Astrocyte (in vitro differentiated cells and primary cell): ENCODE data around the gene COL19A1. TPM values are rescaled to one million over a fixed set of nuclear protein-coding genes. Genes with fewer than 3 reads are reported as not detected.

ENCODE experiments used
- DNase-seq: peaks from one replicate; pipeline ENCODE4 v3.0.0-alpha.2; 2010; ENCODE audit warnings: low read depth
- FAIRE-seq: peaks from 2 replicates; lab custom pipeline; 2011; peaks lifted over from hg19 to GRCh38; lab: Jason Lieb, UNC
- H2AFZ ChIP-seq: 2 replicates; pipeline ENCODE4 v1.6.0; 2012; ENCODE audit warnings: low read depth, low read length, inconsistent platforms
- H3K27ac ChIP-seq: 2 replicates; pipeline ENCODE4 v1.5.1; 2011; ENCODE audit warnings: low read depth, low read length, inconsistent platforms
- H3K27me3 ChIP-seq: 2 replicates; pipeline ENCODE4 v1.6.0; 2011; ENCODE audit warnings: low read length, inconsistent platforms; ENCODE audit not compliant: insufficient read depth
- H3K36me3 ChIP-seq: 2 replicates; pipeline ENCODE4 v1.5.1; 2011; ENCODE audit warnings: low read length, inconsistent platforms; ENCODE audit not compliant: insufficient read depth
- H3K4me1 ChIP-seq: 2 replicates; pipeline ENCODE4 v1.5.1; 2011; ENCODE audit warnings: low read length, inconsistent platforms; ENCODE audit not compliant: insufficient read depth
- H3K4me2 ChIP-seq: 2 replicates; pipeline ENCODE4 v1.6.0; 2012; ENCODE audit warnings: low read length, inconsistent platforms
- H3K4me3 ChIP-seq: 2 replicates; pipeline ENCODE4 v1.5.1; 2011; ENCODE audit warnings: low read depth, mild to moderate bottlenecking, low read length, inconsistent platforms; ENCODE audit not compliant: insufficient read depth
- H3K79me2 ChIP-seq: 2 replicates; pipeline ENCODE4 v1.6.0; 2012; ENCODE audit warnings: mild to moderate bottlenecking, low read length, inconsistent platforms; ENCODE audit not compliant: insufficient read depth
- H3K9ac ChIP-seq: 2 replicates; pipeline ENCODE4 v1.6.0; 2012; ENCODE audit warnings: mild to moderate bottlenecking, low read length, inconsistent platforms
- H3K9me3 ChIP-seq: 2 replicates; pipeline ENCODE4 v1.5.1; 2012; ENCODE audit warnings: low read depth, mild to moderate bottlenecking, low read length, inconsistent platforms; ENCODE audit not compliant: insufficient read depth
- H4K20me1 ChIP-seq: 2 replicates; pipeline ENCODE4 v1.6.0; 2012; ENCODE audit warnings: low read length, inconsistent platforms; ENCODE audit not compliant: insufficient read depth
- H3K27ac Mint-ChIP-seq: one replicate; pipeline ENCODE4 v1.8.0; 2021; ENCODE audit warnings: mild to moderate bottlenecking, mixed read lengths; ENCODE audit not compliant: unreplicated experiment
- H3K27me3 Mint-ChIP-seq: one replicate; pipeline ENCODE4 v1.8.0; 2021; ENCODE audit warnings: low read depth, mixed read lengths; ENCODE audit not compliant: unreplicated experiment
- H3K36me3 Mint-ChIP-seq: one replicate; pipeline ENCODE4 v1.8.0; 2021; ENCODE audit warnings: low read depth, mixed read lengths; ENCODE audit not compliant: unreplicated experiment
- H3K4me1 Mint-ChIP-seq: one replicate; pipeline ENCODE4 v1.8.0; 2021; ENCODE audit warnings: low read depth, mixed read lengths; ENCODE audit not compliant: unreplicated experiment
- H3K4me3 Mint-ChIP-seq: one replicate; pipeline ENCODE4 v1.8.0; 2021; ENCODE audit warnings: mild to moderate bottlenecking, moderate library complexity, mixed read lengths; ENCODE audit not compliant: unreplicated experiment
- H3K9me3 Mint-ChIP-seq: one replicate; pipeline ENCODE4 v1.8.0; 2021; ENCODE audit warnings: mild to moderate bottlenecking, mixed read lengths; ENCODE audit not compliant: unreplicated experiment
- CTCF ChIP-seq: IDR thresholded peaks from 2 replicates; pipeline ENCODE4 v1.5.1; 2011; ENCODE audit warnings: low read depth, mild to moderate bottlenecking, inconsistent platforms, low read length, moderate library complexity; ENCODE audit not compliant: insufficient read depth
- EZH2 ChIP-seq: IDR thresholded peaks from 2 replicates; pipeline ENCODE4 v1.6.1; 2012; ENCODE audit warnings: mild to moderate bottlenecking, low read length, inconsistent platforms; ENCODE audit not compliant: insufficient read depth
- total RNA-seq: library from RNA; stranded (reverse); gene quantifications from 2 replicates; pipeline ENCODE4 v1.2.1, GENCODE V29; 2021

Gene COL19A1
- total RNA-seq, 1 donor from 2014 or later: 0.18 TPM

DNA sequence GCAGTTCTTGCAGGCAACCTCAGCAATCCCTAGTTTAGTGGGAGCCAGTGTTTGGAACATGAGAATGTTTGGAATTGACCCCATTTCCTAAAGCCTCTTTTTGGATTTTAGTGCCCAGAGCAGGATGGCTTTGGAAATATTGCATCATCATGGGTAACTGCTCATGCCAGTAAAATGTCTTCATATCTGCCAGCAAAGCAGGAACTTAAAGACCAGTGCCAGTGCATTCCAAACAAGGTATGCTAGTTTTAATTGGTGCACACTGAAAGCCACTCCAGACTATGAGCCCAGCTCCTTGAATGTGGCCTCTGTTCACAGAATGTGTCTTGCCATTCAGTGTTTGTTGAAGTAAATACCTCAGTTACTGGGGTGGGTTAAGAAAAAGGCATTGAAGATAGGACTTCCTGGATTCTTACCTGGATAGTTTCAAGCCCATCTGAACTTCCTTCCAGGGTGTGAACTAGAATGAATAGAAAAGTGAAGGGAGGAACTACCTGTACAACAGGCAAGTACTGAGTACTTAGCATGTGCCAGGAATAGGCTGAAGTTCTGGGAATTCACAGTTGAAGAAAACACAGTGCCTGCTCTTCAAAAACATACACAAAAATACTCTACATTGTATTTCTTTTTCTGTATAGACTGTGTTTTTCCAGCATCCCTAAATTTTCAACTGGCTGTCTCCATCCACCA lies 70.5 kb downstream of the COL19A1 start:
- no peaks in the 10 kb centered on the region for H3K27me3 ChIP-seq
- FAIRE-seq: no peak

DNA sequence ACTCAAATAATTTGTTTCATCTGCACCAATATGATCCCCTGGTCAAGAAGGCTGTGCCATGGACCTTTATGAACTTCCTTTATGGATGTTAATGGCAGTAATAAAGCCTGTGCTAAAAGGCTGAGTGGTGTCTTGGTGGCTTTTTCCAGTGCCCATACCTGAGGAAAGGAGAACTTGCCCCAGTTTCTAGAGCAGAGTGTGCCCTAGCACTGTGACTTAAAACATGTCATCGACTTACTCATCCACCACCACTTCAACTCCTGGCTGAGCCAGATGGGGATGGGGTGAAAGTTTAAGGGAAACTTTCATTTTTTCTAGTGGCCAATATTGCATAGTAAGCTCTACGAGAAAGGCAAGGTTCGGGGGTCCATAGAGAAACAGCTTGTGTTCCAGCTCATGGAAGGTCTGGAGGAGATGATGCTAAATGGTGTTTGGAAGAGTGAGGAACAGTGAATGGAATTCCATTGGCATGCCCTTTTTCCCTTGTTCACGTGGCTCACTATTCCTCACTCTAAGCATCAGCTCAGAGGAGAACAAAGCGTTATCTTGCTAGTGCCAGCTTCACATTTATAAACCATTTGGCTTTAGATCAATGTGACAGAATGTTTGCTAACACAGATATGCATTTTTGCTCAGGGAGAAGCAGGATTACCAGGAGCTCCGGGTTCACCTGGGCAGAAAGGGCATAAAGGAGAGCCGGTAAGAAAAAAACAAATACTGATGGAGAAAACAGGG lies 71.2 kb downstream of the COL19A1 start:
- no peak overlapping the region for H3K4me3 Mint-ChIP-seq
- H2AFZ ChIP-seq: no peak overlapping the region

More for the DNA sequence above, 70.5 kb downstream of the COL19A1 start:
- peak; percentile 4 for DNase-seq
- Histone ChIP-seq H4K20me1 (no peaks in the 10 kb centered on the region), H3K4me3 (no peak overlapping the region), H3K9ac (no peak overlapping the region), H3K79me2 (no peaks in the 10 kb centered on the region), H3K4me1 (no peaks in the 10 kb centered on the region), H3K9me3 (no peaks in the 10 kb centered on the region), H3K4me2 (no peak overlapping the region), H3K36me3 (no peaks in the 10 kb centered on the region), H3K27ac (no peak overlapping the region), H2AFZ (no peak overlapping the region)
- H3K36me3 Mint-ChIP-seq: no peaks in the 10 kb centered on the region
- H3K27me3 Mint-ChIP-seq: no peaks in the 10 kb centered on the region
- TF ChIP-seq CTCF (no peak), EZH2 (no peak)
- H3K27ac Mint-ChIP-seq: peak overlapping the region; percentile 64
- H3K4me1 Mint-ChIP-seq: peaks cover 7% of the 10 kb centered on the region
- no peak overlapping the region for H3K4me3 Mint-ChIP-seq
- no peaks in the 10 kb centered on the region for H3K9me3 Mint-ChIP-seq

More for the DNA sequence above, 71.2 kb downstream of the COL19A1 start:
- DNase-seq (no peak), FAIRE-seq (no peak)
- Histone ChIP-seq H3K4me2 (no peak overlapping the region), H3K36me3 (no peaks in the 10 kb centered on the region), H4K20me1 (no peaks in the 10 kb centered on the region), H3K4me3 (no peak overlapping the region), H3K27ac (no peak overlapping the region), H3K79me2 (no peaks in the 10 kb centered on the region), H3K4me1 (no peaks in the 10 kb centered on the region), H3K9ac (no peak overlapping the region), H3K27me3 (no peaks in the 10 kb centered on the region), H3K9me3 (no peaks in the 10 kb centered on the region)
- TF ChIP-seq CTCF (no peak), EZH2 (no peak)
- H3K4me1 Mint-ChIP-seq: peaks cover 7% of the 10 kb centered on the region
- H3K36me3 Mint-ChIP-seq: no peaks in the 10 kb centered on the region
- H3K9me3 Mint-ChIP-seq: no peaks in the 10 kb centered on the region
- no peak overlapping the region for H3K27ac Mint-ChIP-seq
- no peaks in the 10 kb centered on the region for H3K27me3 Mint-ChIP-seq
